Right lobe of liver (tissue), 4 donors: ENCODE results near the gene GSN.

Experiments used
- POLR2A ChIP-seq: fragments of 450-650 bp; IDR thresholded peaks from one replicate; pipeline ENCODE4 v1.6.1; 2017; ENCODE audit warnings: antibody characterized with exemption, mild to moderate bottlenecking
- TF ChIP-seq, protein P1 (sequence below), 4 donors: fragments of 200-600 bp in 3 of 4; fragments of 450-650 bp in 1 of 4; IDR thresholded peaks; one replicate each; pipeline versions ENCODE4 v1.5.1 to v1.8.0; 2016 to 2022; ENCODE audit warnings: antibody characterized with exemption in 4 of 4, mild to moderate bottlenecking in 2 of 4
- donor health status: DM: no; HTN: no; CAD: no.
- donor health status: DM: no; HTN: no; CAD: no.
- donor health status: DM: no; HTN: yes; CAD: no.

DNA sequence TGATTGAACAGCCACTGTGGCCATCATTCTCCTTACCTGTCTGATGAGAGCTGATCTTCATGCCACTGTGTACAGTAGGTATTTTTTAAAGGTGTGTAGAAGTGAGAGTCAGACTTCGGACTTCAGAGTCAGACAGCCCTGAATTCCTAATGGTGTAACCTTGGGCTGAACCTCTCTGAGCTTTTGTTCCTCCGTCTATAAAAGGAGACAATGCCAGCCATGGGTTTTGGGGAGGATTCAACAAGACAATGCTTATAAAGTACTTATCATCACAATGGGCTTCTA is 18.7 kb downstream of the GSN start:
- TF ChIP-seq, protein P1, sequence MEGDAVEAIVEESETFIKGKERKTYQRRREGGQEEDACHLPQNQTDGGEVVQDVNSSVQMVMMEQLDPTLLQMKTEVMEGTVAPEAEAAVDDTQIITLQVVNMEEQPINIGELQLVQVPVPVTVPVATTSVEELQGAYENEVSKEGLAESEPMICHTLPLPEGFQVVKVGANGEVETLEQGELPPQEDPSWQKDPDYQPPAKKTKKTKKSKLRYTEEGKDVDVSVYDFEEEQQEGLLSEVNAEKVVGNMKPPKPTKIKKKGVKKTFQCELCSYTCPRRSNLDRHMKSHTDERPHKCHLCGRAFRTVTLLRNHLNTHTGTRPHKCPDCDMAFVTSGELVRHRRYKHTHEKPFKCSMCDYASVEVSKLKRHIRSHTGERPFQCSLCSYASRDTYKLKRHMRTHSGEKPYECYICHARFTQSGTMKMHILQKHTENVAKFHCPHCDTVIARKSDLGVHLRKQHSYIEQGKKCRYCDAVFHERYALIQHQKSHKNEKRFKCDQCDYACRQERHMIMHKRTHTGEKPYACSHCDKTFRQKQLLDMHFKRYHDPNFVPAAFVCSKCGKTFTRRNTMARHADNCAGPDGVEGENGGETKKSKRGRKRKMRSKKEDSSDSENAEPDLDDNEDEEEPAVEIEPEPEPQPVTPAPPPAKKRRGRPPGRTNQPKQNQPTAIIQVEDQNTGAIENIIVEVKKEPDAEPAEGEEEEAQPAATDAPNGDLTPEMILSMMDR (IDR thresholded peaks at IDR 0.05): no peak
- no peak for TF ChIP-seq POLR2A
